GM10248 (cell line): Measurements from ENCODE around the gene NPDC1.

Experiments
- CTCF ChIA-PET: fragments of 300-600 bp; sonication (Branson Sonifier 250); formaldehyde crosslinking; extraction: SDS; loops from one replicate; lab custom pipeline; 2021; ENCODE audit warnings: antibody characterized with exemption; lab: Yijun Ruan, JAX
- POLR2A ChIA-PET: fragments of 350-650 bp; sonication (Branson Sonifier 250); formaldehyde crosslinking; extraction: SDS; loops from one replicate; lab custom pipeline; 2020; ENCODE audit warnings: antibody characterized with exemption; lab: Yijun Ruan, JAX
- DNase-seq: peaks from one replicate; pipeline ENCODE4 v3.0.0; 2012; ENCODE audit errors: extremely low spot score
- TF ChIP-seq, protein P1 (sequence below): IDR thresholded peaks from 2 replicates; pipeline ENCODE4 v1.5.1; 2012; ENCODE audit warnings: mild to moderate bottlenecking, low read depth; ENCODE audit errors: extremely low read depth, missing control alignments, control extremely low read depth

The NPDC1 gene

DNA sequence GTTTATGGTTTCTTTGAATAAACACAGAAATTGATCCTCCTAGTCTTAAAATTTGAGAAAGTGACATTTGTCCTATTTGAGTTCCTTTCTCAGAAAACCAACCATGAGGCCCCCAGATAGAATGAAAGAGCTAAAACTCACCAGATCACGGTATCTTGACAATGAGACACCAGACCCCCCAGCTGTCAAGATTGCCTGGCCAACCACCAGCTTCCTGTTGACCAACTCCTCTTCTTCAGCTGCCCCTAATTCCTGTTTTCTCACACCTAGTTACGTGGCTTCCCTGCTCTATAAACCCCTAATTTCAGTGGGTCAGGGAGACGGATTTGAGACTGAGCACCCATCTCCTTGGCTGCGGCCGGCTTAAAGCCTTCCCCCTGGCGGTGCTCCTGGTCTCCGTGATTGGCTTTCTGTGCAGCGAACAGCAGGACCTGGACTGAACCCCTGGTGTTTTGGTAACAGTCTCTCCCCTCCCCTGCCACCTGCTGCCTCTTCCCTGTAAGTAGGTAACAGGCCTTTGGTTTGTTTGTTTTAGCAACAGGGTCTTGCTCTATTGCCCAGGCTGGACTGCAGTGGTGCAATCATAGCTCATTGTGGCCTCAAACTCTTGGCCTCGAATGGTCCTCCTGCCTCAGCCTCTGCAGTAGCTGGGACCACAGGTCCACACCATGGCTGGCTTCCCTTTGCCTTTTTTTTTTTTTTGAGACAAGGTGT is 12.7 kb upstream of the NPDC1 start:
- TF ChIP-seq, protein P1, sequence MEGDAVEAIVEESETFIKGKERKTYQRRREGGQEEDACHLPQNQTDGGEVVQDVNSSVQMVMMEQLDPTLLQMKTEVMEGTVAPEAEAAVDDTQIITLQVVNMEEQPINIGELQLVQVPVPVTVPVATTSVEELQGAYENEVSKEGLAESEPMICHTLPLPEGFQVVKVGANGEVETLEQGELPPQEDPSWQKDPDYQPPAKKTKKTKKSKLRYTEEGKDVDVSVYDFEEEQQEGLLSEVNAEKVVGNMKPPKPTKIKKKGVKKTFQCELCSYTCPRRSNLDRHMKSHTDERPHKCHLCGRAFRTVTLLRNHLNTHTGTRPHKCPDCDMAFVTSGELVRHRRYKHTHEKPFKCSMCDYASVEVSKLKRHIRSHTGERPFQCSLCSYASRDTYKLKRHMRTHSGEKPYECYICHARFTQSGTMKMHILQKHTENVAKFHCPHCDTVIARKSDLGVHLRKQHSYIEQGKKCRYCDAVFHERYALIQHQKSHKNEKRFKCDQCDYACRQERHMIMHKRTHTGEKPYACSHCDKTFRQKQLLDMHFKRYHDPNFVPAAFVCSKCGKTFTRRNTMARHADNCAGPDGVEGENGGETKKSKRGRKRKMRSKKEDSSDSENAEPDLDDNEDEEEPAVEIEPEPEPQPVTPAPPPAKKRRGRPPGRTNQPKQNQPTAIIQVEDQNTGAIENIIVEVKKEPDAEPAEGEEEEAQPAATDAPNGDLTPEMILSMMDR, result no peak
- ChIA-PET POLR2A (interaction anchor here (0.6 kb wide), 1 partner anchor 48 kb away, joined by 4 read pairs; no protein-coding TSS in a partner anchor), CTCF (interaction anchor here (0.9 to 7.2 kb wide), 6 partner anchors 10 to 178 kb away, joined by 3 to 55 read pairs (median 6); partner anchors contain the start of genes NPDC1 and SAPCD2)
- DNase-seq, result no peak

DNA sequence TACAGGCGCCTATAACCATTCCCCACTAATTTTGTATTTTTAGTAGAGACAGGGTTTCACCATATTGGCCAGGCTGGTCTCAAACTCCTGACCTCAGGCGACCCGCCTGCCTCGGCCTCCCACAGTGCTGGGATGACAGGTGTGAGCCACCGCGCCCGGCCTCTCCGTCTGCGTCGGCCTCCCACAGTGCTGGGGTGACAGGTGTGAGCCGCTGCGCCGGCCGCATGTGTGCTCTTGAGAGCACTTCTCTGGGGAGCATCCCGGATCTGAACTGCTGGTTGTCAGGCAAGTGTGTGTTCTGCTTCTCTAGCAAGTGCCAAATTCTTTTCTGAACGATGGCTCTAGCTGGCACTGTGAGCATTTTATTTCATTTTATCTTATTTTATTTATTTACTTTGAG is 11.6 kb upstream of the NPDC1 start:
- CTCF ChIA-PET, result interaction anchor here (0.8 to 7.2 kb wide), 2 partner anchors 11 kb away, joined by 3 to 55 read pairs; partner anchors contain the start of gene SAPCD2
- POLR2A ChIA-PET, result no interaction called here
- TF ChIP-seq, protein P1, result no peak
- DNase-seq, result no peak

DNA sequence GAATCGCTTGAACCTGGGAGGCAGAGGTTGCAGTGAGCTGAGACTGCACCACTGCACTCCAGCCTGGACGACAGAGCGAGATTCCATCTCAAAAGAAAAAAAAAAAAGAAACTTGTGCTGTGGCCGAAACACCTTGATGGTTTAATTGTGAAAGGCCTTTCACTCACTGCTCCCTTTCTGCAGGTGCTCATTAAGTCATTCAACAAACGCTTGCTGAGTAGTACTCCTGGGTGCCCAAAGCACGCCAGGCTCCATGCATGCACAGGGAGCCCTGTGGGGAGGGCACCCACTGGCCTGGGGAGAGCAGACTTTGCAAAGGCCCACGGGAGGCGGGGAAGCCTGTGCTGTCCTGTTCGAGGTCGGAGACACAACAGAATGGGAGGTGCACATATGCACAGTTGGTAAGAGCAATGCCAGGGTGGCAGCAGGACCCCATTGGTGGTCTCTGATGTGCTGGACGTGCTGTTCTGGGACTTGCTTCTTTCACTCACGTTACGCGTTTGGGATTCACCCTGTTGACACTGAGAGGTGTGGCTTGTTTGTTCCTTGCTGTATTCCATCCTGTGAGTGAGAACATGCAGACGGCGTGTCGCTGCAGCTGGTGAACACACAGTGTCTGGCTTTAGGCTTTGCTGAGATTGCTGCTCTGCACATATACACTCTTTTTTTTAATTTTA is 10.9 kb upstream of the NPDC1 start:
- ChIA-PET POLR2A (no interaction called here), CTCF (interaction anchor here (0.8 to 7.2 kb wide), 6 partner anchors 7 to 28 kb away, joined by 3 to 55 read pairs (median 14); partner anchors contain the start of genes NPDC1 and SAPCD2)

DNA sequence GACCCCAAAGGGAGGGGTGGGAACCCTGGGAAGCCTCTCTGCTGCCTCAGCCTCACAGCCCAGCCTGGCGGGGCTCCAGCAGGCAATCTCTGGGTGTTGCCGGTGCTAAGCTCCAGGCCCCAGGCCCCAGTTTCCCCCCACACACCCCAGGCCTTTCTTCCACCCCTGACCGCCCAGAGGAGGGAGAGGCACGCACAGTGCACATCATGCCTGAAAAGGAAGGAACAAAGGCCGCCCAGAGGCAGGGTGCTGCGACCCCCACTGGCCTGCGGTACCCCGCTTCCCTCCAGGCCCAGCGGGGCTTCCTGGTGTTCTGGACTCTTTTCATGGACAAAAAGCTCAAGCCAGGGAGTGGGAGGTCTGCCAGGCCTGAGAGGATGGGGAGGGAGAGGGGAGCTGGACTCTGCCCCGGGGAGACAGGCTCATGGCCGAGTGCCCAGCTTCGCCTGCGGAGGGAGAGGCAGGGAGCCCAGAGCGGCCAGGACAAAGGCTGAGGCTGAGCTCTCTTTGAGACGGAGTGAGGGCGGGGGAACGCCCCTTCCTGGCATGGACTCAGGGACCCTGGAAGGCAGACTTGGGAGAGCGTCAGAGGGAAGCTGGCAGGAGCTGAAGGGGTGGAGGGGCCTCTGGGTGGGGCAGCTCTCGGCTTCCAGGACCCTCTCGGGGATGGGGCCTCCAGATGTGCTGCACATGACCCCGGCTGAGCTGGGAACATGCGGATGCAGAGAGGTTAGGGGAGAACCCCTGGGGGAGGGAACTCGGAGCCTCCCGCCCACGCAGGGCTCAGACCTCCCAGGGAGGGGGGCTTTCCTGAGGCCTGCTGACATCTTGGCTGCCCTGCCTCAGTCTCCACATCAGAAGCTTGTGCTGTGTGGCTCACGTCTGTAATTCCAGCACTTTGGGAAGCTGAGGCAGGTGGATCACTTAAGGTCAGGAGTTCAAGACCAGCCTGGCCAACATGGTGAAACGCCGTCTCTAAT is 9.7 kb upstream of the NPDC1 start:
- POLR2A ChIA-PET, result no interaction called here
- CTCF ChIA-PET, result interaction anchor here (1.0 to 7.2 kb wide), 7 partner anchors 8 to 107 kb away, joined by 3 to 55 read pairs (median 13); partner anchors contain the start of genes NPDC1 and SAPCD2
- TF ChIP-seq, protein P1, result no peak
- no peak for DNase-seq

More for the DNA sequence above, 10.9 kb upstream of the NPDC1 start:
- TF ChIP-seq, protein P1, result no peak
- DNase-seq, result no peak

DNA sequence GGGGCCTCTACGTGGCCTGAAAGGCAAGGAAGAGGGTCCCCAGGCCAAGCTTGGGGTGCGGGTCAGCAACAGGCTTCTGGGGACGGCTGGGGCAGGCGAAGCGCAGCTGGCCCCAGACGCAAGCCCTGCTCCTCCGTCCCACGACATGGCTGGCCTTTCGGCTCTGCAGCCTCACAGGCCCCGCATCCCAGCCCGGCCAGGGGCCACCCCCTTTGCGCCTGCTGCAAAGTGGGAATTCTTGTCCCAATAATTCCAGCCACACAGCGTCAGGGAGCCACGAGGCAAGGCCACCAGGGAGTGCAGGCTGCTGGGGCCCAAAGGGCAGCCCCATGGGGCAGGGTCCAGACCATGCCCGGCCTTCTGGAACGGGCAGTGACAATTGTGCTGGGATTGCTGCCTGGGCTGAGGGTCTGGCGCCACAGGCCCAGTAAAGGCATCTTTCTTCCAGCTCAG is 9.0 kb upstream of the NPDC1 start:
- TF ChIP-seq, protein P1, result no peak
- POLR2A ChIA-PET, result no interaction called here
- no peak for DNase-seq
- CTCF ChIA-PET, result interaction anchor here (1.1 to 7.2 kb wide), 6 partner anchors 8 to 26 kb away, joined by 3 to 55 read pairs (median 14); partner anchors contain the start of genes NPDC1 and SAPCD2
